GM18519 (cell line): ENCODE results near the gene C1QTNF3.
"Not testable (repeated sequence)": the region's sequence is repeated elsewhere in the genome, so short reads cannot be mapped to it uniquely, and the experiment has no call there.

Experiments used
- ATAC-seq: cut with Tn5 transposase; IDR thresholded peaks from one replicate; pipeline ENCODE4 v1.9.1; 2021; ENCODE audit warnings: mild to moderate bottlenecking, moderate library complexity; ENCODE audit not compliant: unreplicated experiment, low FRiP score

C1QTNF3 gene

DNA sequence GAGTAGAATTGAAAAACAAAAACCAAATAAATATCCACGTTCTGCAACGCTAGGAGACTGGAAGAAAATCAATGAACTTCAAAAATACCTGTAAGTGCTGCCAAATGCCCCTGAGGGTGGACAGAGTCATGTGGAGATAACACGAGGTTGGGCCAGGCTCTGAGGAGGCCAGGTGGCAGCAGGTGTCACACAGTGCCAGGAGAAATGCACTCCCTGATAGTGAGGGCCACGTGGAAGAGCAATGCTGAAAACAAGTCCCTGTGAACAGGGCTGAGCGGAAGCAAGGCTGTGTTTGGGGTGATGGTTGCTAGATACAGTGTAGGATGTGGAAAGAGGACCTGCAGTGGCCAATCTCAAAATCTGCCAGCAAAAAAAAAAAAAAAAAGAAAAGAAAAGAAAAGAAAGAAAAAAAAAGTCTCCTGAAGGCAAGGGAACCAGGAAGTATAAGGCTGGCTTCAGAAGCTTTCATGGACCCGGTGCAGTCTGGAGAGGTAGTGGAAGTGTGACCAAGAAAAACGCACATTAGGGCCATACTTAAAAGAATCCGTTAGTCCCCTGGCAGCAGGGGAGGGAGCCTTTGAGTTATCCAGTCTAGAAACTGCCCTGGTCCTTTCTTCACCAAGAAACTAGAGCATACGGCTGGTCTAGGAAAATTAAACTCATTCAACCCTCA lies 16.8 kb downstream of the C1QTNF3 start:
- ATAC-seq = no peak

DNA sequence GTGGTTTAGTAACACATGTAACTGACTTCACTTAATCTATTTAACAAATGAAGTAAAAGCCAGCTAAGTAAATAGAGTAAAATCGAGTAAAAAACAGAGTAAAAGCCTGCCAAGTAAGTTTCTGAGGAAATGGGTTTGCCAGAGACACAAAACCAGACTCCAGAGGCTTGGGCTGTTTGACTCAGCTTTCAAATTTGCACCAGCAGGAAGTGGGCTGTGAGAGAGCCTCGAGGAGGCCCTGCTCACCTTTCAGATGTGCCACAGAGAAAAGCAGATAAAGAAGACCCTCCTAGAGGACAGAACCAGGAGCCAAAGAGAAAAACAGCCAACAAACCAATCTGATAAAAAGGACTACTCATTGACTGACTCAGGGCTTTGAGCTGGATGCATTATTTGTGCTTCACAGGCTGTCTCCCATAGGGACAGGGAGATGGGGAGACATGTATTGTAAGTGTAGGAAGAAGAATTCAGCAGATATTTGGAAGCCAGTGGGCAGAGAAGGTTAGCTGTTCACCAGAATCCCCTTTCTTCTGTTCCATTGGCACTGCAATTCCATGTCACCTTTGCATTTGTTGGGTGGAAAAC lies 20.8 kb downstream of the C1QTNF3 start:
- ATAC-seq = peak; percentile 86

DNA sequence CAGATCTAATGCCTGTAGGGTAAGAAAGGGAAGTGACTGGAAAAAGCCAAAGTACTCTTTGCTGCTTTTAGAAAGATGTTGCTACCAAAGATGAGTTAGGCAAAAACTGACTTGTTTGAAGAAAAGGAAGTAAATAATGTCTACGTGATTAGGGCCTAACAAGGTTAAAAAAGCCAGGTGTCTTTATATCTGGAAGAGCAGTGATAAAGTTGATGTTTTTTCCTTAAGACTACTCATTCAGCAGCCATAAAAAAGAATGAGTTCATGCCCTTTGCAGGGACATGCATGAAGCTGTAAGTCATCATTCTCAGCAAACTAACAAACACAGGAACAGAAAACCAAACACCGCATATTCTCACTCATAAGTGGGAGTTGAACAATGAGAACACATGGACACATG lies 21.7 kb downstream of the C1QTNF3 start:
- no peak for ATAC-seq

DNA sequence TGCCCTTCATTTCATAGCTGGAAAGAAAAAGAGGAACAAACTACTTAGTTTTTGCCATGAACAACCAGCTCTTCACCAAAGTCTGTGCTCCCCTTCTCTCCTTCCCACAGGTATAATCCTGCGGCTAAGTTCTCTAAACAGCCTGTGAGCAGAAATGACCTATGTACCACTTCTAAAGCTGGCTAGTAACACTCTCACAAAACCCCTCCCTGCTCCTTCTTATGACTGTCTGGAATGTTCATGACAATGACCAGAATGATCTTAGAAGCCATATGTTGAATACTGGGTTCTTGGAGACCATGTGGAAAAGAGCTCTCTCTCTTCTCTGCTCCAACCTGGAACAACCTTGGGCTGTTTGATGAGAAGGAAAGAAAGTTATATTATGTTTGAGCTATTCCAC lies 22.3 kb downstream of the C1QTNF3 start:
- no peak for ATAC-seq

DNA sequence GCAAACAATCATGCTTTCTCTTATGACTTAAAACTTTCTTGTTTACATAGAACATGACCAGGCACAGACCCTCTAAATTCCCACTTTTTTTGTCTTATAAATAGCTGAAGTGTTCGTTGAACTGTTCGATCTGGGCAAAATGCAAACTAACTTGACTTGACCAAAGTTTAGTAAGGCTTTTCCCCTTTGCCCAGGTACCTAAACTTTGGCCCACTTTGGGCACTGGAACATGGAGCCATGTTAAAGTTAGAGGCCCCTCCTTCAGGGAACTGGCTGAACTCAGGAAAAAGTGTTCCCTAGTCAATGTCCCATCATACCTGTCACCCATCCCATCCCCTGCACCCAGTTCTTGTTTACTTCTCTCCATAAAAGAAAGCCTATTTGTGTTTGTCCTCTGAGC lies 25.8 kb downstream of the C1QTNF3 start:
- no peak for ATAC-seq

DNA sequence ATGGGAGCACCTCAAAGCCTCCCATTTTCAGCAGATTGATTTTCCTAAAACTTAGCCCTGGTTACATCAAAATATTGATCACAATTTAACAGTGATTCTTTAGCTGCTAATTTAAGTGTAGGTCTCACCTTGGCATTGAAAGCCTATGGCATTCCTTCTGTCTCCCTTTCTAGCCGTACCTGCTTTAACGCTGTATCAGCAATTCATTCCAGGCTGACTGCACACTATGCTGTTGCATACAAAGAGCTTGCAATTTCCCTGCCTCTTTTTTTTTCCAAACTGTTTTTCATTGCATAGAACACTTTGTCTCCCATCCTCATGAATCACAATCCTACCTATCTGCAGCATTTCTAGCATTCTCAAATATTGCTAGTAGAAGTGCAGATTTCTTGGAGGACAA lies 26.3 kb downstream of the C1QTNF3 start:
- no peak for ATAC-seq

DNA sequence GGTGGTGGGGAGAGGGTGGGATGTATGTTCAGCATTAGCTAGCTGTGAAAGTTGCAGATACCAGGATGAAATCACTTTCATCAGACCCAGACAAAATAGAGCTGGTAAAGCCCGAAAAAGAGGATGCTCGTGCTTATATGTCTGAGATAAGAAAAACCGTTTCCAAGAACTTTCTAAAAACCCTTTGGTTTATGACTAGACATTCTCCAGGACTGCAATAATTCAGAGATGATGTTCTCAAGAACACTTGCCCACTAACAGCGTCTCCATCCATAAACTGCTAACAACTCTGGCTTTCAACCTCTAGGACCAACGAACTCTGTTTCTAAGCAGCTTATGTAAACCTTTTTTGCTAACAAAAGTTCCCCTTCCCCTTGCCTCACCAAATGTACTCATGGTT lies 26.8 kb downstream of the C1QTNF3 start:
- no peak for ATAC-seq

DNA sequence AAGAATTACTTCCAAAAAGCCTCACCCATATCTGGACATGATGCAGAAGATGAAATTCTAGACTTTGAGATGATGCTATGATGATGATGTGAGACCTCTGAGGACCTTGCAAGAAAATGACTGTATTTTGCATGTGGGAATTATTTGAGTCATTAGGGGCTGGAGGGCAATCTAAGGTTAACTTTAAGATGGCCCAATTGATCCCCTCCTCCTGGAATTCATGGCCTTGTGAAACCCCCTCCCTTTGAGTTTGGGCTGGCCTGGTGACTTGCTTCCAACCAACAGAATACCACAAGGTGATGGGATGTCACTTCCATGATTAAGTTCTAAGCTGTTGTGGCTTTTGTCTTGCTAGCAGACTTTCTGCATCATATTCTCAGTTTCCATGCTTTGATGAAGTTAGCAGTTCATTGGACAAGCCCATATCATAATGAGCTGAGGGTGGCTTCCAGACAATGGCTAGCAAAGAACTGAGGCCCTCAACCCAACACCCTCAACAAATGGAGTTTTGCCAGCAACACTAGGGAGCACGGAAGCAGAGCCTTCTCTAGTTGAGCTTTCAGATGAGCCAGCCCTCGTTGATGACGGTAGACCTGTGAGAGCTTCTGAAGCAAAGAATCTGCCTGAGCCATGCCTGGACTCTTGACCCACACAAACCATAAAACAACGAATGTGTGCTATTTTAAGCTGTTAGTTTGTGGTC lies 27.7 kb downstream of the C1QTNF3 start:
- ATAC-seq = no peak

DNA sequence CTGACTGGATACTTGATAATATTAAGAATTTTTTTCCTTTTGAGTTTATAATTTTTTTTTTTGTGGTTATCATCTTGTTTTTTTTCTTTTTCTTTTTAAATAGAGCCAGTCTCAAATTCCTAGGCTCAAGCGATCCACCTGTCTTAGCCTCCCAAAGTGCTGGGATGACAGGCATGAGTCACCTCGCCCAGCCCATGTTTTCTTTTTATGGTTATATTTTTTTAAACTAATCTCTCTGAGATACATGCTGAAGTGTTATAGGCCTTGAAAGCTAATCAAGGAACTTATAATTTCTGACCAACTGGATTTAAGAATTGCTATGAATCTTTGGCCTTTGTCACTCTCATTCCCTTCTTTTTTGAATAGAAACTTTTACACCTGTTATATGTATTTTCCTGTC lies 28.4 kb downstream of the C1QTNF3 start:
- ATAC-seq = no peak

DNA sequence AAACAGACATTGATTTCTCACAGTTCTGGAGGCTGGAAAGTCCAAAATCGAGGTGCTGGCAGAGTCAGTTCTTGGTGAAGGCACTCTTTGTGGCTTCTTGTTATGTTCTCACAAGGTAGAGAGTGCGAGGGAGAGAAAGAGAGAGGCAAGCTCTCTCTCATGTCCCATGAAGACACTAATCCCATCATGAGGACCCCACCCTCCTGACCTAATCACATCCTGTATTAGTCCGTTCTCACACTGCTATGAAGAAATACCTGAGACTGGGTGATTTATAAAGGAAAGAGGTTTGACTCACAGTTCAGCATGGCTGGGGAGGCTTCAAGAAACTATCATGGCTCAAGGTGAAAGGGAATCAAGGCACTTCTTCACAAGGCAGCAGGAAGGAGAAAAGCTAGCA lies 29.5 kb downstream of the C1QTNF3 start:
- no peak for ATAC-seq

DNA sequence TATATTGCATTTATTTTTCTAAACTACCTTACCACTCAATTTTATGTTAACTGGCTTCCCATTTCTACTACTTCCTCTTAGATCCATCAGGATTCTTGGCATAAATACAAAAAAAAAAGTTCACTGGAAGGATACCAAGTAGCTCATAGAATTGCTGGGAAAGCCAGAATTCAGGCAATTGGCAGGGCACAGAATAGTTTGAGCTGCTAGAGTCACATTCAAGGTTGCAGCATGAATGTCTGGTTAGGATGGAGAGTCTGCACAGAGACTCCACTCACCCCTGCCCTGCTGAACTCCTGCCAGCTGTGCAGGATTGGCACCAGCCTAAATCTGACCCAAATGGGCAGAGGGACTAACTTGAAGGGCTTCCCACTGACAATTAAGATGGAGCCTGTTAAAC lies 30.2 kb downstream of the C1QTNF3 start:
- no peak for ATAC-seq

DNA sequence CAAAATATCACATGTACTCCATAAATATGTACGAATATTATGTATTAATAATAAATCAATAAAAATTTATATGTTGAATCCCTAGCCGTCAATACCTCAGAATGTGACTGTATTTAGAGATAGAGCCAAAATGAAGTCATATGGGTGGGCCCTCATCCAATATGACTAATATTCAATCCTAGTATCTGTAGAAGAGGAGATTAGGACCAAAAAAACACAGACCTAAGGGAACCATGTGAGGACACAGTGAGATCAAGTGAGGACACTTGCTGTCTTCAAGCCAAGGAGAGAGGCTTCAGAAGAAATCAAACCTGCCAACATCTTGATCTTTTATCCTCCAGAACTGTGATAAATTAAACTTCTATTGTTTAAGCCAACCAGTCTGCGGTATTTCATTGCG lies 31.5 kb downstream of the C1QTNF3 start:
- no peak for ATAC-seq

DNA sequence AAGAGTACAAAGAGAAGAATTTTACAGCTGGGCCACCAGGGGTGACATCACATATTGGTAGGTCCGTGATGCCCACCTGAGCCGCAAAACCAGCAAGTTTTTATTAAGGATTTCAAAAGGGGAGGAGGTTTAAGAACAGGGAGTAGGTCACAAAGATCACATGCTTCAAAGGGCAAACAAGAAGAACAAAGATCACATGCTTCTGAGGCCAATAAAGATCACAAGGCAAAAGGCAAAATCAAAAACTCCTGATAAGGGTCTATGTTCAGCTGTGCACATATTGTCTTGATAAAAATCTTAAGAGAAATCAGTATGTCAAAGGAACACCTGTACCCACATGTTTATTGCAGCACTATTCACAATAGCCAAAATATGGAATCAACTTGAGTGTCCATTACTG lies 32.9 kb downstream of the C1QTNF3 start:
- not testable (repeated sequence) for ATAC-seq

DNA sequence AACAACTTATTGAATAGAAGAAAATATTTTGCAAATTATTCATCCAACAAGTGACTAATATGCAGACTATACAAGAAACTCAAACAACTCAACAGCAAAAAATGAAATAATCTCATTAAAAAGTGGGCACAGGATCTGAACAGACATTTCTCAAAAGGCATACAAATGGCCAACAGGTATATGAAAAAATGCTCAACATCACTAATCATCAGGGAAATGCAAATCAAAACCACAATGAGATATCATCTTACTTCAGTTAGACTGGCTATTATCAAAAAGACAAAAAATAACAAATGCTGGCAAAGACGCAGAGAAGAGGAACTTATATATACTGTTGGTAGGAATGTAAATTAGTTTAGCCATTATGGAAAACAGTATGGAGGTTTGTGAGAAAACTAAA lies 33.4 kb downstream of the C1QTNF3 start:
- ATAC-seq = no peak

DNA sequence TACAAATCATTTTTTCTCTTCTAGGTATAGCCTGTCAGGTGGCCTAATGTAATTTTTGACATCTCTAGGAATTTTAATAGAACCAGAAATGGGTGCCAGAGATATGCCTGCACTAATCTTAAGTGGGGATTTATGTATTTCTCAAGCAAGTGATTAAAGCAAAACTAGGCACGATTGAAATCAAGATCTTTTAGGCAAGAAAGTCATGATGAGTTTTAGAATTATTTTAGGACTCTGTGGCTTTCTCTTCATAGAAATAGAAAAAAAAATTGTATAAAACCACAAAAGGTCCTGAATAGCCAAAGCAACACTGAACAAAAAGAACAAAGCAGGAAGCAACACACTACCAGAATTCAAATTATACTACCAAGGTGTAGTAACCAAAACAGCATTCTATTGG lies 34.2 kb downstream of the C1QTNF3 start:
- no peak for ATAC-seq

DNA sequence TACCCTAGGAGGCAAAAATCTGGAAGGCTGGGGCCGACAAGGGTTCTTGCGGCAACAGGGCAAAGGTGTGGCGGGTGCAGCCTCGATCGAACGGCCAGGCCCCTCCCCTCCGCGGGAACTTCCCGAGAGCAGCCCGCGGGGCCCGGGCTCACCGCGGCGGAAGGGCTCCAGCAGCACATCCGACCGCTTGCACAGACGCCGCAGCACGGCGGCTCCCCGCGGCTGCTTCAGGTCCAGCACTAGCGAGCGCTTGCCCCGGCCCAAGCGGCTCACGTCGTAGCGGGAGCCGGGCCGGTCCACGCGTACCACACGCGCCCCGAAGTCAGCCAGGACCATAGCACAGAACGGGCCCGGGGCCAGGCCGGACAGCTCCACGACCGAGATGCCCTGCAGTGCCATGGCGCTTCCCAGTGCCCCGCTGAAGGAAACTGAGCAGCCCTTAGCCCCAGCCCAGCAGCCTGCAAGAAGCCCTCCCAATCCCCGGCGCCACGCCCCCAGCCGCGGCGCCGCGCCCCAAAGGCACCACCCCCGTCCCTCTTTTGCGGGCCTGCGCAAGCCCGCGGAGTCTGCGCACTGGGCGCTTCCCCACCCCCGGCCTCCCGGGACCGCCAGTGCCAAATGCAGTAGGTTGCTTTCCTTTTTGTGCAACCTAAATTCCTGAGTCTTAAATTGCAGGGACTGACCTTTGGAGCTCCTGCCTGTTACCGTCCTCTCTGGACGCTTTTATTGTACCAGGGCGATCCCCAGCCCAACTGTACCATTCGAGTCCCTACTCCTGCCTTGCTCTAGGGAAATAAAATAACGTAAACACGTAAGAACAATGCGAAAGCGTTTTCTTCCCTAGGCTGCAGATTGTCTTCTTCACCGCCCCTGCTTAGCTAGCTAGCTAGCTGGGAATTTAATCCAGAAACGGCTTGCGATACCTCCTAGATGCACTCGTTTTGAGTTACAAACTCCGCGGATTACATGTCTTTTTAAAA lies 35.1 kb downstream of the C1QTNF3 start, which contains the start of gene AMACR:
Gene AMACR (minus strand): TSS at position 430 of the 980 bp plus-strand sequence. CDS start 31 bp downstream, at position 399.
- peak; percentile 79 for ATAC-seq

DNA sequence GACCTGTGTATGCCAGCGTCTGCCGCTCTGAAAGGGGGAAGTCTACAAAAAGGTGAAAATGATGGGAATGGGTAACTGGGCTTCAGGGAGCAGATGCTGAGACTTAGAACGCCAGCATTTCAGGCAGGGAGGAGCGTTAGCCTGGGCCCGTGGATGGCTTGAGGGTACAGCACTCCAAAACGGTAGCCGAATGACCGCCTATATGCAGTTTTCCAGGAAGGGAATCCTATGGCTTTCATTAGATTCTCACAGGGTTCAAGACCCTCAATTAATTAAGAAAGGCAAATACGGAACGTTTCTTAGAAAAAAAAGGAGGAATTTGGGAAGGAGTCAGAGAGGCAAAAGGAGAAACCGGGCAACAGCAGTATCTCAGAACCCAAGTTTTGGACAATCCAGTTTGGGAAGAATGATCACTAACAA lies 35.8 kb downstream of the C1QTNF3 start:
- no peak for ATAC-seq

DNA sequence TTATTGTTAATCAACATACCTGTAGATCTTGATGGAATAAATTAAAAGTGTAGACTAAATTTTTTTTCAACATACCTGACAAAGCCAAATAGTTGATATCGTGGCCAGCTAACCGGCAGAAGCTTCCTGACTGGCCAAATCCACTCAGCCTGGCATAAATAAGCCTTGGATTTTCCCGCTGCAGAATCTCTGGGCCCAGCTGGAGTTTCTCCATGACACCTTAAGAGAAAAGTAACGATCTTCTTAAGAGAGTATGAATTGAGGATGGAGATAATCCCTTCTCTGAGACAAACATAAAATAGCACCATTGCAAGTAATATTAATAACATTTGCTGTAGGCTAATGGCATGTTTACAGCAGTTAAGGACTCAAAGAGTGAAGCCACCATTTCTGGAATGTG lies 37.3 kb downstream of the C1QTNF3 start:
- ATAC-seq = no peak

DNA sequence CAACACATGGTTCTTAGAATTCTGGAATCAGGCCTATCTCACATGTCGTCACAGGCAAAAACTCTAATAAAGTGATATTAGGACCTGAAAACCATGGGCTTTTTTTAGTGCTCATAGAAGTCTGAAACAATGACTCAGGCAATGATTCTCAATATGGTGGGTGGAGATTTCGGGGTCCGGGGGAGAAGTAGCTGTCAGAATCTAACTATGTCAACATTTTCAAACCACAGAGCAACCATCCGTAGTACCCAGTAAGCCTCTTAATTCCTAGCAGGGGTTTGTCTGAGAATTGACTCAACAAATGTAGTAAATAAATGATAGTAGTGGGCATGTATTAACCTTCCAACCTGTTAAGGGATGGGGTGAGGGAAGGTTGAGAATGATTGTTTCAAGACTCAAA lies 37.8 kb downstream of the C1QTNF3 start:
- ATAC-seq = no peak

DNA sequence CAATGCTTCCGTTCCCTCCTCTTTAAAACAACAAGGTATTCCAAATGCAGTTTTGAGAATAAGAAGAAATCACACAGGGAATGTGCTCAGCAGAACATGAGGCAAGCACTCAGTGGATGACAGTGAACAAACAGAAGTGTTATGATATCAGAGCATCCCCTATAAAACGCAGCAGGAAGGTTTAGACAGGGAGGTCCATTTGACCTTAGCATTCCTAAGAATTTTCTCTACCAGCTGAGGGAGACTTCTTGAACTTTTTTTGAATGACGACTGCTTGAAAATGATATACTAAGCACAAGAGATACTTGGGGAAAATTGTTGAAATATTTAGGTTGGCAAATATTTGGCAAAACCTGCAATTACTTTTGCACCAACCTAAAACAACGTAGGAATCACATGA lies 39.1 kb downstream of the C1QTNF3 start:
- ATAC-seq = no peak
